Astrocyte (in vitro differentiated cells and primary cell): ENCODE results near the gene NAV2.

Experiments
- CTCF ChIP-seq: IDR thresholded peaks from 2 replicates; pipeline ENCODE4 v1.5.1; 2011; ENCODE audit warnings: low read depth, mild to moderate bottlenecking, inconsistent platforms, low read length, moderate library complexity; ENCODE audit not compliant: insufficient read depth
- EZH2 ChIP-seq: IDR thresholded peaks from 2 replicates; pipeline ENCODE4 v1.6.1; 2012; ENCODE audit warnings: mild to moderate bottlenecking, low read length, inconsistent platforms; ENCODE audit not compliant: insufficient read depth

DNA sequence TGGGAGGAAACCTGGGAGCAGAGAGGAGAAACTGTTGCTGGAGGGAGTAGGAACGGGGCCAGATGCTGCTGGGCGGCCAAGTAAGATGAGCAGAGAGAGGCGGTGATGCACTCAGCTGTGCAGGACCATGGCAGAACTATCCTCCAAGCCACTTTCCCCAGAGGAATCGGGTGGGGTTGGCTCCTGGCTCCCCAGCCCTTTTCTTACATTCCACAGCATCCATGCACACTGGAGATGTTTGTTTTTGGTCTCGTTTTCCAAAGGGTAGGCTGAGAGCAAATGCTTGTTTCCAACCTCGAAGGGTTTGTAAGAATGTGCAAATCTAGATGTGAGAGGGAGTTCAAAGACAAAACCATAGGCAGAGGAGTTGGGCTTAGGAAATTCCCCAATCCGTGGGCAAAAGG lies 374.5 kb downstream of the NAV2 start:
- TF ChIP-seq CTCF (no peak), EZH2 (no peak)
